Measurements from ENCODE around the gene THADA. TPM values are rescaled to one million over a fixed set of nuclear protein-coding genes. Genes with fewer than 3 reads are reported as not detected.

The THADA gene
- total and polyA plus RNA-seq, 2 donors (not counting 3 experiments of a cell fraction or from before 2014, with no cell fraction given) = 22.6 to 25.3 TPM

DNA sequence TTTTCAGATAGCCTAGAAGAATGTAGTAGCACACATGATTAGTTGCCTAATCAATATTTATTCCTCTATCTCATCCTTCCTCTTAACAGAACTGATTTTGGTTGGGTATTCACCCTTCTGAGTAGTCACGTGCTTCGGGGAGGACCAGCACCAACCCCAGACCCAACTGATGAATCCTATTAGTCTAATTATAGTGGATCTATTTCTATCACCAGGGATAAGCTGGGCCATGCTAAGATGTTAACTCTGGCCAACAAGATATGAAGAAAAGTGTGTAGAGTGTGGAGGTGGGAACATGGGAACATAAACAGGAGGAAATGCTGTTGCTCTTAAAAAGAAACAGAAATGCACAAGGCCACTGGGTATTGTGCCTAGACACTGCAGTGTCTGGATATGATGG, 119.9 kb downstream of the THADA start:
- ChIA-PET CTCF (interaction anchor here (1.4 to 1.5 kb wide), 3 partner anchors 8 to 528 kb away, joined by 3 to 10 read pairs (median 4); no protein-coding TSS in a partner anchor), POLR2A (no interaction called here)
- Histone ChIP-seq H3K36me3 (ENCODE audit: control insufficient read depth in 2 of 2, extremely low read depth in 1 of 2, insufficient read depth in 2 of 2, low read length in 2 of 2) (no peaks in the 10 kb centered on the region), H2AFZ (ENCODE audit: low read depth, low read length) (no peak overlapping the region), H3K9me3 (replicated peaks; ENCODE audit: control insufficient read depth, insufficient read depth, low read length) (no peaks in the 10 kb centered on the region), H3K79me2 (ENCODE audit: control insufficient read depth, insufficient read depth, low read length) (no peaks in the 10 kb centered on the region), H3K27me3 (ENCODE audit: control insufficient read depth in 2 of 2, insufficient read depth in 2 of 2, low read length in 2 of 2) (no peaks in the 10 kb centered on the region), H3K9ac (replicated peaks; ENCODE audit: extremely low read depth, insufficient read depth, low read length) (no peak overlapping the region), H3K27ac (ENCODE audit: insufficient read depth, low read depth, low read length) (no peak overlapping the region), H3K4me2 (ENCODE audit: insufficient read depth, low read length) (no peak overlapping the region), H4K20me1 (replicated peaks; ENCODE audit: control insufficient read depth, extremely low read depth, insufficient read depth, low read length) (no peaks in the 10 kb centered on the region), H3K4me1 (ENCODE audit: control insufficient read depth, extremely low read depth, insufficient read depth, low read length) (no peaks in the 10 kb centered on the region), H3K9me1 (replicated peaks; ENCODE audit: control insufficient read depth, extremely low read depth, insufficient read depth, low read length) (no peaks in the 10 kb centered on the region), H3K4me3 (replicated peaks in 1 of 3; ENCODE audit: insufficient read depth in 1 of 3, low read depth in 1 of 3, low read length in 3 of 3) (no peak overlapping the region)
- intact Hi-C loops (cut with micrococcal nuclease) (no loop called here), dilution Hi-C loops (cut with MboI; ENCODE audit: extremely low pct_ligation_motif_present, low sequenced_read_pairs) (no loop called here)
- FAIRE-seq (no peak), DNase-seq (ENCODE audit: low read depth, low spot score) (no peak)
- no TSS peak for BruUV-seq (replicated peaks)
- TF ChIP-seq POLR2A (IDR thresholded peaks at IDR 0.05; ENCODE audit: low read depth, low read length) (no peak), JUN (IDR thresholded peaks at IDR 0.05; ENCODE audit: borderline replicate concordance, insufficient read depth, insufficient read length, low read depth) (no peak), EZH2 (IDR thresholded peaks at IDR 0.05; ENCODE audit: borderline replicate concordance, low read depth, low read length, severe bottlenecking) (no peak), MYC (IDR thresholded peaks at IDR 0.05; ENCODE audit: low read depth, low read length) (no peak), POLR2AphosphoS5 (IDR thresholded peaks at IDR 0.05; ENCODE audit: insufficient read depth, low read depth, low read length) (no peak), FOS (IDR thresholded peaks at IDR 0.05; ENCODE audit: borderline replicate concordance, insufficient read depth, low read length) (no peak)
- TF ChIP-seq, protein P1, sequence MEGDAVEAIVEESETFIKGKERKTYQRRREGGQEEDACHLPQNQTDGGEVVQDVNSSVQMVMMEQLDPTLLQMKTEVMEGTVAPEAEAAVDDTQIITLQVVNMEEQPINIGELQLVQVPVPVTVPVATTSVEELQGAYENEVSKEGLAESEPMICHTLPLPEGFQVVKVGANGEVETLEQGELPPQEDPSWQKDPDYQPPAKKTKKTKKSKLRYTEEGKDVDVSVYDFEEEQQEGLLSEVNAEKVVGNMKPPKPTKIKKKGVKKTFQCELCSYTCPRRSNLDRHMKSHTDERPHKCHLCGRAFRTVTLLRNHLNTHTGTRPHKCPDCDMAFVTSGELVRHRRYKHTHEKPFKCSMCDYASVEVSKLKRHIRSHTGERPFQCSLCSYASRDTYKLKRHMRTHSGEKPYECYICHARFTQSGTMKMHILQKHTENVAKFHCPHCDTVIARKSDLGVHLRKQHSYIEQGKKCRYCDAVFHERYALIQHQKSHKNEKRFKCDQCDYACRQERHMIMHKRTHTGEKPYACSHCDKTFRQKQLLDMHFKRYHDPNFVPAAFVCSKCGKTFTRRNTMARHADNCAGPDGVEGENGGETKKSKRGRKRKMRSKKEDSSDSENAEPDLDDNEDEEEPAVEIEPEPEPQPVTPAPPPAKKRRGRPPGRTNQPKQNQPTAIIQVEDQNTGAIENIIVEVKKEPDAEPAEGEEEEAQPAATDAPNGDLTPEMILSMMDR (IDR thresholded peaks at IDR 0.05; ENCODE audit: extremely low read depth in 1 of 2, insufficient read depth in 1 of 2, low read depth in 1 of 2, low read length in 2 of 2) = no peak

All from endothelial cell of umbilical vein (primary cell).